Fibroblast of pulmonary artery (primary cell): Measurements from ENCODE around the gene CCL8.

Source experiments
- DNase-seq: peaks from one replicate; pipeline ENCODE4 v3.0.0-alpha.2; 2010; ENCODE audit warnings: low read depth
- H3K4me3 ChIP-seq: replicated peaks from 2 replicates; pipeline ENCODE4 v1.5.1; 2011; ENCODE audit warnings: low read depth, mild to moderate bottlenecking, control low read depth, low read length, moderate library complexity
- TF ChIP-seq, protein P1 (sequence below): IDR thresholded peaks from 2 replicates; pipeline ENCODE4 v1.5.1; 2011; ENCODE audit warnings: mild to moderate bottlenecking, control low read depth, low read length, inconsistent platforms; ENCODE audit errors: missing control alignments

CCL8 gene

DNA sequence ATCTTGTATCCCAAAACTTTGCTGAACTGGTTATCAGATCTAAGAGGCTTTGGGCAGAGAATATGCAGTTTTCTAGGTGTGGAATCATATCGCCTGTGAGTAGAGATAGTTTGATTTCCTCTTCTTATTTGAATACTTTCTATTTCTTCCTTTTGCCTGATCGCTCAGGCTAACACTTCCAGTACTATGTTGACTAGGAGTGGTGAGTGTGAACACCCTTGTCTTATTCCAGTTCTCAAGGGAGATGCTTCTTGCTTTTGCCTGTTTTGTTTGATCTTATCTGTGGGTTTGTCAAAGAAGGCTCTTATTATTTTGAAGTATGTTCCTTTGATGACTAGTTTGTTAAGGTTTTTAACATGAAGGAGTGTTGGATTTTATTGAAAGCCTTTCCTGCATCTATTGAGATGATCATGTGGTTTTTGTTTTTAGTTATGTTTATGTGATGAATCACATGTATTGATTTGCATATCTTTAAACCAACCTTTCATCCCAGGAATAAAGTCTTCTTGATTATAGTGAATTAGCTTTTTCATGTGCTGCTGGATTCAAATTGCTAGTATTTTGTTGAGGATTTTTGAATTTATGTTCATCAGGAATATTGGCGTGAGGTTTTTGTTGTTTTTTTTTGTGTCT, 20.0 kb downstream of the CCL8 start:
- TF ChIP-seq, protein P1, sequence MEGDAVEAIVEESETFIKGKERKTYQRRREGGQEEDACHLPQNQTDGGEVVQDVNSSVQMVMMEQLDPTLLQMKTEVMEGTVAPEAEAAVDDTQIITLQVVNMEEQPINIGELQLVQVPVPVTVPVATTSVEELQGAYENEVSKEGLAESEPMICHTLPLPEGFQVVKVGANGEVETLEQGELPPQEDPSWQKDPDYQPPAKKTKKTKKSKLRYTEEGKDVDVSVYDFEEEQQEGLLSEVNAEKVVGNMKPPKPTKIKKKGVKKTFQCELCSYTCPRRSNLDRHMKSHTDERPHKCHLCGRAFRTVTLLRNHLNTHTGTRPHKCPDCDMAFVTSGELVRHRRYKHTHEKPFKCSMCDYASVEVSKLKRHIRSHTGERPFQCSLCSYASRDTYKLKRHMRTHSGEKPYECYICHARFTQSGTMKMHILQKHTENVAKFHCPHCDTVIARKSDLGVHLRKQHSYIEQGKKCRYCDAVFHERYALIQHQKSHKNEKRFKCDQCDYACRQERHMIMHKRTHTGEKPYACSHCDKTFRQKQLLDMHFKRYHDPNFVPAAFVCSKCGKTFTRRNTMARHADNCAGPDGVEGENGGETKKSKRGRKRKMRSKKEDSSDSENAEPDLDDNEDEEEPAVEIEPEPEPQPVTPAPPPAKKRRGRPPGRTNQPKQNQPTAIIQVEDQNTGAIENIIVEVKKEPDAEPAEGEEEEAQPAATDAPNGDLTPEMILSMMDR: no peak
- H3K4me3 ChIP-seq: no peak overlapping the region

DNA sequence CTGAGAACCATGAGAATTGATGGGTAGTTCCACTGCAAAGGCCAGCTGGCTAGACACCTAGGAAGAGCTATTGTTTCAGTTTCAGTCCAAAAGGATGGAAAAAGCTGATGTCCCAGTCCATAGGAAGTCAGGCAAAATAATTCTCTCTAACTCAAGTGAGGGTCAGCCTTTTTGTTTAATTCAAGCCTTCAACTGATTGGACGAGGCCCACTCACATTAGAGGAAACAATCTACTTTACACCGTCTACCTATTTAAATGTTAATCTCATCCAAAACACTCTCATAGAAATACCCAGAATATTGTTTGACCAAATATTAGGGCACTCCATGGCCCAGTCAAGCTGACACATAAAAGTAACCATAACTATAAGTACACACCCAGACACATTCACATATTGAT, 22.7 kb downstream of the CCL8 start:
- DNase-seq: no peak
- TF ChIP-seq, protein P1: no peak
- H3K4me3 ChIP-seq: no peak overlapping the region

More for the DNA sequence above, 20.0 kb downstream of the CCL8 start:
- no peak for DNase-seq

DNA sequence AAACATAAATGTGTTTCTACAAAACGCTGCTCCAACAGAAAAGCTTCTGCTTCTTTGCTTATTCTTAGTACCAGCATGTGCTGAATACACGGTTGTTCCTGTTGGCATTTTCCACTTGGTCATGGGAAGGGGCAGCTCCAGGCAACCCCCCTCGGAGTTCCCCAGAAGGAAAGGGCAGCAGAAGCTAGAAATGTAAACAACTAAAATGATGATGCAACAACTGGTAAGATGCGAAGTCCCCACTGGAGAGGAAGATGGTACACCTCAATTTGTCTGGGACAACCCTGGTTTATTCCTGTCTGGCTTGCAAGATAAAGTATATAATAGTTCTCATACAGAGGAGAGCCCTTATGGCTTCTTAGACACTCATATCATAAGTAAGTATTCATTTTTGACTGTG, 27.8 kb downstream of the CCL8 start:
- no peak overlapping the region for H3K4me3 ChIP-seq
- TF ChIP-seq, protein P1: no peak
- no peak for DNase-seq

DNA sequence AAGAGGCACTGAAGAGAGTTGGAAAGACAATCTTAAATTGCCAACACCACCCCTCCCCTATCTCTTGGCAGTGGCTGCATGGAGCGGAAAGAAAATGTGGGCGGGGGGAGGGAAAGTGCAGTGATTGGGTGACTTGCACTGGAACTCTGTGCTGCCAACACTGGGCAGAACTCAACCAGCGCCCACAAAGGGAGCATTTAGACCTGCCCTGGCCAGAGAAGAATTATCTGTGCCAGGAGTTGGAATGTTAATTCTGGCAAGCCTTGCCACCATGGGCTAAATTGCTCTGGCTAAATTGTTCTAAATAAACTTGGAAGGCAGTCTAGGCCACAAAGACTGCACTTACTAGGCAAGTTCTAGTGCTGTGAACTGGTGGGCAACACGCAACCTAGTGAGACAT, 30.5 kb downstream of the CCL8 start:
- TF ChIP-seq, protein P1: no peak
- no peak overlapping the region for H3K4me3 ChIP-seq
- DNase-seq: no peak

DNA sequence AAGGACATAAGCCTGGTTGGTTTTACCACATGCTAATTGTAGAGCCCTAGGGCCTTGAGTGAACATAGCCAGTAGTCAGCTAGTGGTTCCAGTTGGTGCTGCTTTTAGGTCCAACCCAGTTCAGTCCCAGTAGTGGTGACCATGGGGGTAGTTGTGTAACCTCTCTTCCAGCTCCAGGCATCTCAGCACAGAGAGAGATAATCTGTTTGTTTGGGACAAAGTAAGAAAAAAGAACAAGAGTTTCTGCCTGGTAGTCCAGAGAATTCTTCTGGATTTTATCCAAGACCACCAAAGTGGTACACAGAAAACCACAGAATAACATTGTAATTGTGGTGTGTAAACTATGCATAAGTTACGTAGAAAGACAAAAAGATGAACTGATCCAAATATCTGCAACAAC, 31.9 kb downstream of the CCL8 start:
- TF ChIP-seq, protein P1: no peak

DNA sequence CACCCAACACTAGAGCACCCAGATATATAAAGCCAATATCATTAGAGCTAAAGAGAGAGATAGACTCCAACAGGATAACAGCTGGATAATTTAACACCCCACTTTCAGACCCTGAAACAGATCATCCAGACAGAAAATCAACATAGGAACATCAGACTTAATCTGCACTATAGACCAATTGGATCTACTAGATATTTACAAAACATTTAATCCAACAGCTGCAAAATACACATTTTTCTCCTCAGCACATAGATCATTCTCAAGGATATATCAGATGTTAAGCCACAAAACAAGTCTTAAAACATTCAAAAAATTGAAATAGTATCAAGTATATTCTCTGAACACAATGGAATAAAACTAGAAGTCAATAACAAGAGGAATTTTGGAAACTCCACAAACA, 33.0 kb downstream of the CCL8 start:
- no peak overlapping the region for H3K4me3 ChIP-seq
- DNase-seq: no peak
- TF ChIP-seq, protein P1: no peak

More for the DNA sequence above, 31.9 kb downstream of the CCL8 start:
- H3K4me3 ChIP-seq: no peak overlapping the region
- DNase-seq: no peak

DNA sequence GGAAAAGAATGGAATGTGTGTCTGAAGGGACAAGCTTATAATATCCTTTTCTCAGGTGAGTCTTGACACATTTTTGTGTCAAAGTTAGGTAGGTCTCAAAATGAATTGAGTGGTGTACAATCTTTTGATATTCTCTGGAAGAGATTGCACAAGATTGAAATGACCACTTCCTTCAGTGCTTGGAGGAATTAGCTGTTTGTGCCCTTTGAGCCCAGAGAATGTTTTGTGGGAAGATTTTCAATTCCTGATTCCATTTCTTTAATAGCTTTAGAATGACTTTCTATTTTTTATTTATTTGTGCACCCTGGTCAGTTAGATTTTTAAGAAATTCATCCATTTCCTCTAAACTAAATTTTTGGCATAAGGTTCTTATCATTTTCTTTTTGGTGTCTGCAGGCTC, 35.4 kb downstream of the CCL8 start:
- DNase-seq: peak; percentile 28
- TF ChIP-seq, protein P1: no peak
- H3K4me3 ChIP-seq: no peak overlapping the region
